Suprapubic skin (tissue), 4 donors: ENCODE measurements around the gene RNF175.

Experiments used
- EP300 ChIP-seq: sonication (generic); formaldehyde crosslinking; IDR thresholded peaks from one replicate; pipeline ENCODE4 v1.6.1; 2017; ENCODE audit warnings: antibody characterized with exemption
- POLR2A ChIP-seq, 2 donors: fragments of 450-650 bp; IDR thresholded peaks; one replicate each; pipeline ENCODE4 v1.6.1; 2017; ENCODE audit warnings: antibody characterized with exemption in 2 of 2, mild to moderate bottlenecking in 2 of 2, moderate library complexity in 2 of 2
- POLR2AphosphoS5 ChIP-seq, 3 donors: sonication (generic); formaldehyde crosslinking; IDR thresholded peaks; one replicate each; pipeline ENCODE4 v1.6.1; 2017; ENCODE audit warnings: antibody characterized with exemption in 3 of 3
- TF ChIP-seq, protein P1 (sequence below), 2 donors: fragments of 200-600 bp in 1 of 2; fragments of 450-650 bp in 1 of 2; sonication (generic) in 1 of 2; IDR thresholded peaks; one replicate each; pipeline ENCODE4 v1.5.1; 2016 to 2019; ENCODE audit warnings: antibody characterized with exemption in 2 of 2, mild to moderate bottlenecking in 1 of 2, moderate library complexity in 1 of 2

- TF ChIP-seq, protein P1, sequence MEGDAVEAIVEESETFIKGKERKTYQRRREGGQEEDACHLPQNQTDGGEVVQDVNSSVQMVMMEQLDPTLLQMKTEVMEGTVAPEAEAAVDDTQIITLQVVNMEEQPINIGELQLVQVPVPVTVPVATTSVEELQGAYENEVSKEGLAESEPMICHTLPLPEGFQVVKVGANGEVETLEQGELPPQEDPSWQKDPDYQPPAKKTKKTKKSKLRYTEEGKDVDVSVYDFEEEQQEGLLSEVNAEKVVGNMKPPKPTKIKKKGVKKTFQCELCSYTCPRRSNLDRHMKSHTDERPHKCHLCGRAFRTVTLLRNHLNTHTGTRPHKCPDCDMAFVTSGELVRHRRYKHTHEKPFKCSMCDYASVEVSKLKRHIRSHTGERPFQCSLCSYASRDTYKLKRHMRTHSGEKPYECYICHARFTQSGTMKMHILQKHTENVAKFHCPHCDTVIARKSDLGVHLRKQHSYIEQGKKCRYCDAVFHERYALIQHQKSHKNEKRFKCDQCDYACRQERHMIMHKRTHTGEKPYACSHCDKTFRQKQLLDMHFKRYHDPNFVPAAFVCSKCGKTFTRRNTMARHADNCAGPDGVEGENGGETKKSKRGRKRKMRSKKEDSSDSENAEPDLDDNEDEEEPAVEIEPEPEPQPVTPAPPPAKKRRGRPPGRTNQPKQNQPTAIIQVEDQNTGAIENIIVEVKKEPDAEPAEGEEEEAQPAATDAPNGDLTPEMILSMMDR (IDR thresholded peaks at IDR 0.05): no peak
- TF ChIP-seq EP300: no peak
- no peak for TF ChIP-seq POLR2AphosphoS5 (IDR thresholded peaks at IDR 0.05)
- no peak for TF ChIP-seq POLR2A (IDR thresholded peaks at IDR 0.05)
Observed at GRCh38 chr4:153776601-153777000, 16.8 kb upstream of the RNF175 start.
